Measurements from ENCODE around the gene UBR4. TPM values are rescaled to one million over a fixed set of nuclear protein-coding genes. Genes with fewer than 3 reads are reported as not detected.
"Not testable (repeated sequence)": the region's sequence is repeated elsewhere in the genome, so short reads cannot be mapped to it uniquely, and the experiment has no call there.

The UBR4 gene
- total RNA-seq (10 to 100 TPM; 48.9 to 70.3 (median 63.7) TPM), polyA plus RNA-seq (64.5 TPM)
- long read RNA-seq, donor 1, partial matches to known transcripts = 40 of 49 reads
- long read RNA-seq, donor 1, other reads (novel, unspliced or antisense) = 6 of 49 reads
- long read RNA-seq, donor 2, partial matches to known transcripts = 8 of 10 reads
- long read RNA-seq, donor 2, other reads (novel, unspliced or antisense) = 1 of 10 reads
- long read RNA-seq, donor 3, partial matches to known transcripts = 34 of 42 reads
- long read RNA-seq, donor 3, other reads (novel, unspliced or antisense) = 6 of 42 reads
- long read RNA-seq, donor 4, partial matches to known transcripts = 5 of 7 reads
- long read RNA-seq, donor 4, other reads (novel, unspliced or antisense) = 2 of 7 reads

- H3K27ac ChIP-seq (ENCODE audit: low read length) = peak within 1 kb of the TSS; percentile 93
- no peaks in the 10 kb centered on the region for H3K27me3 ChIP-seq (ENCODE audit: control insufficient read depth, insufficient read depth)
- DNase-seq (peak; percentile 95 to 98 (median 98)), ATAC-seq (peak; percentile 98 to 99)
- H3K9me3 ChIP-seq (ENCODE audit: control insufficient read depth, low read length) = no peaks in the 10 kb centered on the region
- peaks cover 7% of the 10 kb centered on the region for H3K4me1 ChIP-seq (ENCODE audit: control insufficient read depth, insufficient read depth, low read length)
- intact Hi-C loops (cut with DNase I) = loop anchor here in 1 of 4 donors (10.0 kb wide), 1 partner anchor 445 kb away; no protein-coding TSS in a partner anchor
- WGBS = under 1% methylated on average over 80 of the region's 80 CpGs
- H3K4me3 ChIP-seq (ENCODE audit: low read length) = peak within 1 kb of the TSS; percentile 88
Observed at GRCh38 chr1:19209990-19210771, at the start of gene UBR4. TSS of gene UBR4 (minus strand) at chr1:19210266. CDS start at chr1:19210248, 18 bp downstream.

GRCh38 chr1:19258353-19258752 is 48.3 kb upstream of the UBR4 start:
- no peaks in the 10 kb centered on the region for H3K4me1 ChIP-seq (ENCODE audit: control insufficient read depth, insufficient read depth, low read length)
- H3K4me3 ChIP-seq (ENCODE audit: low read length) = no peak overlapping the region
- intact Hi-C loops (cut with DNase I) = no loop called here
- WGBS = 95% methylated on average over 10 of the region's 10 CpGs
- no peak overlapping the region for H3K27ac ChIP-seq (ENCODE audit: low read length)
- H3K27me3 ChIP-seq (ENCODE audit: control insufficient read depth, insufficient read depth) = no peaks in the 10 kb centered on the region
- no peak for DNase-seq
- H3K9me3 ChIP-seq (ENCODE audit: control insufficient read depth, low read length) = no peaks in the 10 kb centered on the region
- ATAC-seq = no peak

- intact Hi-C loops (cut with DNase I) = no loop called here
- WGBS = 62% methylated on average over 15 of the region's 15 CpGs
- no peaks in the 10 kb centered on the region for H3K27me3 ChIP-seq (ENCODE audit: control insufficient read depth, insufficient read depth)
- no peak for DNase-seq
- no peak overlapping the region for H3K27ac ChIP-seq (ENCODE audit: low read length)
- no peak overlapping the region for H3K4me3 ChIP-seq (ENCODE audit: low read length)
- ATAC-seq = no peak
- no peaks in the 10 kb centered on the region for H3K9me3 ChIP-seq (ENCODE audit: control insufficient read depth, low read length)
- no peaks in the 10 kb centered on the region for H3K4me1 ChIP-seq (ENCODE audit: control insufficient read depth, insufficient read depth, low read length)
Observed at GRCh38 chr1:19257178-19257914, 47.3 kb upstream of the UBR4 start.

- H3K27ac ChIP-seq (ENCODE audit: low read length); H3K4me3 ChIP-seq (ENCODE audit: low read length); H3K9me3 ChIP-seq (ENCODE audit: control insufficient read depth, low read length); intact Hi-C loops (cut with DNase I); H3K27me3 ChIP-seq (ENCODE audit: control insufficient read depth, insufficient read depth); H3K4me1 ChIP-seq (ENCODE audit: control insufficient read depth, insufficient read depth, low read length); ATAC-seq; DNase-seq: not testable (repeated sequence)
- WGBS = 90% methylated on average over 5 of the region's 5 CpGs
Observed at GRCh38 chr1:19256301-19256700, 46.2 kb upstream of the UBR4 start.

- intact Hi-C loops (cut with DNase I) = no loop called here
- 83% methylated on average over 4 of the region's 4 CpGs for WGBS
Observed at GRCh38 chr1:19255288-19255687, 45.2 kb upstream of the UBR4 start.

GRCh38 chr1:19254416-19254815 is 44.4 kb upstream of the UBR4 start:
- Histone ChIP-seq H3K27ac (ENCODE audit: low read length) (no peak overlapping the region), H3K4me1 (ENCODE audit: control insufficient read depth, insufficient read depth, low read length) (peaks cover 4% of the 10 kb centered on the region), H3K9me3 (ENCODE audit: control insufficient read depth, low read length) (no peaks in the 10 kb centered on the region), H3K4me3 (ENCODE audit: low read length) (no peak overlapping the region), H3K27me3 (ENCODE audit: control insufficient read depth, insufficient read depth) (no peaks in the 10 kb centered on the region)
- intact Hi-C loops (cut with DNase I) = no loop called here
- no peak for ATAC-seq
- DNase-seq = no peak

More at GRCh38 chr1:19255288-19255687, 45.2 kb upstream of the UBR4 start:
- ATAC-seq (no peak), DNase-seq (no peak)
- Histone ChIP-seq H3K27ac (ENCODE audit: low read length) (no peak overlapping the region), H3K4me3 (ENCODE audit: low read length) (no peak overlapping the region), H3K4me1 (ENCODE audit: control insufficient read depth, insufficient read depth, low read length) (peaks cover 4% of the 10 kb centered on the region), H3K9me3 (ENCODE audit: control insufficient read depth, low read length) (no peaks in the 10 kb centered on the region), H3K27me3 (ENCODE audit: control insufficient read depth, insufficient read depth) (no peaks in the 10 kb centered on the region)

GRCh38 chr1:19251305-19252196 is 41.5 kb upstream of the UBR4 start, which contains the start of the genes EMC1 and MRTO4:
TSS of gene EMC1 (minus strand) at chr1:19251524. CDS start at chr1:19251509, 15 bp downstream.
TSS of gene MRTO4 (plus strand) at chr1:19251805. CDS start at chr1:19251836, 31 bp downstream.
- H3K9me3 ChIP-seq (ENCODE audit: control insufficient read depth, low read length) = no peaks in the 10 kb centered on the region
- H3K27ac ChIP-seq (ENCODE audit: low read length) = peak within 1 kb of the TSS; percentile 88
- peak; percentile 86 to 96 (median 94) for DNase-seq
- peak; percentile 97 to 98 for ATAC-seq
- H3K4me1 ChIP-seq (ENCODE audit: control insufficient read depth, insufficient read depth, low read length) = peaks cover 4% of the 10 kb centered on the region
- WGBS = under 1% methylated on average over 81 of the region's 81 CpGs
- no peaks in the 10 kb centered on the region for H3K27me3 ChIP-seq (ENCODE audit: control insufficient read depth, insufficient read depth)
- intact Hi-C loops (cut with DNase I) = no loop called here
- H3K4me3 ChIP-seq (ENCODE audit: low read length) = peak within 1 kb of the TSS; percentile 74

GRCh38 chr1:19250629-19251304 is 40.7 kb upstream of the UBR4 start:
- H3K27me3 ChIP-seq (ENCODE audit: control insufficient read depth, insufficient read depth) = no peaks in the 10 kb centered on the region
- intact Hi-C loops (cut with DNase I) = no loop called here
- H3K4me3 ChIP-seq (ENCODE audit: low read length) = peak overlapping the region; percentile 74
- peak overlapping the region; percentile 88 for H3K27ac ChIP-seq (ENCODE audit: low read length)
- WGBS = 13% methylated on average over 14 of the region's 14 CpGs
- H3K4me1 ChIP-seq (ENCODE audit: control insufficient read depth, insufficient read depth, low read length) = peaks cover 4% of the 10 kb centered on the region
- ATAC-seq (no peak), DNase-seq (no peak)
- H3K9me3 ChIP-seq (ENCODE audit: control insufficient read depth, low read length) = no peaks in the 10 kb centered on the region

- Histone ChIP-seq H3K9me3 (ENCODE audit: control insufficient read depth, low read length) (no peaks in the 10 kb centered on the region), H3K27me3 (ENCODE audit: control insufficient read depth, insufficient read depth) (no peaks in the 10 kb centered on the region), H3K4me1 (ENCODE audit: control insufficient read depth, insufficient read depth, low read length) (no peaks in the 10 kb centered on the region), H3K27ac (ENCODE audit: low read length) (peak overlapping the region; percentile 39), H3K4me3 (ENCODE audit: low read length) (no peak overlapping the region)
- intact Hi-C loops (cut with DNase I) = no loop called here
- ATAC-seq (peak; percentile 85 to 86), DNase-seq (peak; percentile 43 to 79 (median 74))
- 67% methylated on average over 7 of the region's 7 CpGs for WGBS
Observed at GRCh38 chr1:19240673-19241538, 30.8 kb upstream of the UBR4 start.
